Measurements from ENCODE around the gene CLRN2. TPM values are rescaled to one million over a fixed set of nuclear protein-coding genes. Genes with fewer than 3 reads are reported as not detected.
"Not testable (repeated sequence)": the region's sequence is repeated elsewhere in the genome, so short reads cannot be mapped to it uniquely, and the experiment has no call there.

The CLRN2 gene
- total RNA-seq, 4 donors from 2014 or later: not detected

DNA sequence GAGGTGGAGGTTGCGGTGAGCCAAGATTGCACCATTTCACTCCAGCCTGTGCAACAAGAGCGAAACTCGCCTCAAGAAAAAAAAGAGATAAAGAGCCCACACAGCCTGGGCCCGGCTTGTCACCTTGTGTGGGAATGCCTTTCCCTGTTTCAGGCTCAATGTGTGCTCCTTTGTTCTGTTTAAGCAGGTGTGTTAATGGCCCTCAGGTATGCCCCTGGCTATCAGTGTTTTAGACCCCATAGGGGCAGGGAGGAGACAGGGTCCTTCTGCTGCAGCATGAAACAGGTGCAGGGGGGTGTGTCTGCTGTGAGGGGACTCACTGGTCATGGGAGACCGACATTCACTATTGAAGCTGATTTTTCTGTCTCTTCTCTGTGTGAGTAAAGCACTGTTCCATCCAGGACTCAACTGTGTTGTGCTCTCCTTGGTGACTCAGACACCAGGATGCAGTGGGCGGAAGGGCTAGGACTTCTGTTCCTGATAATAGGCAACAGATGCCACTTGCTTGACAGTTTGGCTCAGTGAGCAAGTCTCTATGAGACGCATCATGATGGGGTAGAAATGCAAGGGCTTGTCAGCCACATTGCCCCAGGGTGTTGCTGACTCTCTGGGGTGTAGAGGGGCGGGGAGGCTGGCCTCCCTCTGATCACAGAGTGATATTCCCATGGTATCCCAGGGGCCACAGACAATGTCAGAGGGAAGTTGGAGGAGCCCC lies 46.4 kb downstream of the CLRN2 start:
- TF ChIP-seq EP300 (IDR thresholded peaks at IDR 0.05) (no peak), POLR2AphosphoS5 (IDR thresholded peaks at IDR 0.05) (no peak), POLR2A (IDR thresholded peaks at IDR 0.05) (no peak)
- TF ChIP-seq, protein P1, sequence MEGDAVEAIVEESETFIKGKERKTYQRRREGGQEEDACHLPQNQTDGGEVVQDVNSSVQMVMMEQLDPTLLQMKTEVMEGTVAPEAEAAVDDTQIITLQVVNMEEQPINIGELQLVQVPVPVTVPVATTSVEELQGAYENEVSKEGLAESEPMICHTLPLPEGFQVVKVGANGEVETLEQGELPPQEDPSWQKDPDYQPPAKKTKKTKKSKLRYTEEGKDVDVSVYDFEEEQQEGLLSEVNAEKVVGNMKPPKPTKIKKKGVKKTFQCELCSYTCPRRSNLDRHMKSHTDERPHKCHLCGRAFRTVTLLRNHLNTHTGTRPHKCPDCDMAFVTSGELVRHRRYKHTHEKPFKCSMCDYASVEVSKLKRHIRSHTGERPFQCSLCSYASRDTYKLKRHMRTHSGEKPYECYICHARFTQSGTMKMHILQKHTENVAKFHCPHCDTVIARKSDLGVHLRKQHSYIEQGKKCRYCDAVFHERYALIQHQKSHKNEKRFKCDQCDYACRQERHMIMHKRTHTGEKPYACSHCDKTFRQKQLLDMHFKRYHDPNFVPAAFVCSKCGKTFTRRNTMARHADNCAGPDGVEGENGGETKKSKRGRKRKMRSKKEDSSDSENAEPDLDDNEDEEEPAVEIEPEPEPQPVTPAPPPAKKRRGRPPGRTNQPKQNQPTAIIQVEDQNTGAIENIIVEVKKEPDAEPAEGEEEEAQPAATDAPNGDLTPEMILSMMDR (IDR thresholded peaks at IDR 0.05): no peak
- Histone ChIP-seq H3K4me3 (no peak overlapping the region), H3K36me3 (no peaks in the 10 kb centered on the region), H3K27me3 (no peaks in the 10 kb centered on the region), H3K4me1 (no peaks in the 10 kb centered on the region), H3K9me3 (no peaks in the 10 kb centered on the region), H3K27ac (no peak overlapping the region)
- WGBS, 2 donors (ENCODE audit: low coverage in 1 of 2): 86% methylated on average over 7 of the region's 8 CpGs; no CpG with 5 or more reads in 1 of the 2 donors
- no peak for ATAC-seq

DNA sequence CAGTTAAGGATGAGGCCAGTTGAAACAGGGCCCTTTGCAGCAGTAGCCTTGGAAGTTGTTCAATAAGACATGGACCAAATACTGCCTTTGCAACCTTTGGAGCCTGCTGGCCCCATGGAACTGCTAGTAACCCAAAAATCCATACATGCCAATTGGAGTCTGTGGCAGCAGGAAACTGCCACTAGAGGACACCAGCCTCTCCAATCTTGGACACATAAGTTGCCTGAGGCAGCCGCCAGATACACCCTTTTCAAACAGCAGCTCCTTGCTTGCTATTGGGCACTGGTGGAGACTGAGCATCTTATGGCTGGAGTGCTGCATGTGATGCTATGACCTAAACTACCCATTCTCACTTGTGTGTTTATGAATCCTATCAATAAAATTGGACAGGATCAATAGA lies 47.2 kb downstream of the CLRN2 start:
- H3K4me1 ChIP-seq: no peaks in the 10 kb centered on the region
- H3K9me3 ChIP-seq: no peaks in the 10 kb centered on the region
- H3K36me3 ChIP-seq: no peaks in the 10 kb centered on the region
- TF ChIP-seq EP300 (IDR thresholded peaks at IDR 0.05): no peak
- TF ChIP-seq POLR2A (IDR thresholded peaks at IDR 0.05): no peak
- TF ChIP-seq, protein P1 (IDR thresholded peaks at IDR 0.05): no peak
- TF ChIP-seq POLR2AphosphoS5 (IDR thresholded peaks at IDR 0.05): no peak
- no peak for ATAC-seq
- no CpG with 5 or more reads among the region's 1 CpG for WGBS, 2 donors (ENCODE audit: low coverage in 1 of 2)
- no peak overlapping the region for H3K27ac ChIP-seq
- H3K4me3 ChIP-seq: no peak overlapping the region
- no peaks in the 10 kb centered on the region for H3K27me3 ChIP-seq

DNA sequence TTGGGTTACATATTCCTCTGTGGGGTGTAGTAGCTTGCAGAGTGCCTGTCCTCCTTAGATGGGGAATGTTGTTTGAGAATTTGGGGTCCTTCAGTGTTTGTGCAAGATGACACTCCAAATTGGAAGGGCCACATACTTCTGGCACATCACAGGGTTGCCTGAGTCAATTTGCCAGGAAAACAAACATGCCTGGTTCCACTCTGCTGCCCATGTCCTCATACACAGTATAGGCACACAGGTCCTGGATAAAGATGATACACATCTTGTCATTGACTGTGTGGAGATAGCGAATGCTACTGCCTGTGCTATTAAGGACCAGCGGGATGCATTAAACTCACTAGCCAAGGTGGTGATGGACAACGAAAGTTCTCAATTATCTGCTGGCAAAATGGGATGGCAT lies 50.9 kb downstream of the CLRN2 start:
- H3K4me1 ChIP-seq: no peaks in the 10 kb centered on the region
- no peaks in the 10 kb centered on the region for H3K36me3 ChIP-seq
- H3K27me3 ChIP-seq: no peaks in the 10 kb centered on the region
- H3K4me3 ChIP-seq: no peak overlapping the region
- 100% methylated on average over 3 of the region's 3 CpGs; no CpG with 5 or more reads in 1 of the 2 donors for WGBS, 2 donors (ENCODE audit: low coverage in 1 of 2)
- H3K9me3 ChIP-seq: no peaks in the 10 kb centered on the region
- no peak for ATAC-seq
- H3K27ac ChIP-seq: no peak overlapping the region
- no peak for TF ChIP-seq POLR2AphosphoS5 (IDR thresholded peaks at IDR 0.05)
- TF ChIP-seq POLR2A (IDR thresholded peaks at IDR 0.05): no peak
- TF ChIP-seq, protein P1 (IDR thresholded peaks at IDR 0.05): no peak
- TF ChIP-seq EP300 (IDR thresholded peaks at IDR 0.05): no peak

DNA sequence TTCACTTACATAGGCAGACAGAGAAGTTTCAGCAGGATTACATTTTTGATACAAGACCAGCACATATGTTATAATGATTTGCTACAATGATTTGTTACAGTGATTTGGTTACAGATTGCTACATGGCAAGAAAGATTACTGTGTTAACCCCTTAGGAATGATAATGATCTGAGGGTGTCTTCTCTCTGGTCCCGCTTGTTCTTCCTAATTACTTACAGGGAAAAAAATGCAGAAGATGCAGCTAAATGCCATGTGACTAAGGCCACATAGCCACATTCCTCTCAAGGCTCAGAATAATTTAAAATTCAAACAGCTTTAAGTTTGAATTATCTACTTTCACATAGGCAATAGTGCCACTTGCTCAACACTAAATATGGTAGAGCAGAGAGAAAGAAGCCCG lies 52.3 kb downstream of the CLRN2 start:
- ATAC-seq: no peak
- Histone ChIP-seq H3K4me3 (no peak overlapping the region), H3K27me3 (no peaks in the 10 kb centered on the region), H3K36me3 (no peaks in the 10 kb centered on the region), H3K4me1 (no peaks in the 10 kb centered on the region), H3K27ac (no peak overlapping the region), H3K9me3 (no peaks in the 10 kb centered on the region)
- 72 to 75% methylated on average over 2 of the region's 2 CpGs for WGBS, 2 donors (ENCODE audit: low coverage in 1 of 2)
- no peak for TF ChIP-seq POLR2A (IDR thresholded peaks at IDR 0.05)
- TF ChIP-seq EP300 (IDR thresholded peaks at IDR 0.05): no peak
- TF ChIP-seq, protein P1 (IDR thresholded peaks at IDR 0.05): no peak

DNA sequence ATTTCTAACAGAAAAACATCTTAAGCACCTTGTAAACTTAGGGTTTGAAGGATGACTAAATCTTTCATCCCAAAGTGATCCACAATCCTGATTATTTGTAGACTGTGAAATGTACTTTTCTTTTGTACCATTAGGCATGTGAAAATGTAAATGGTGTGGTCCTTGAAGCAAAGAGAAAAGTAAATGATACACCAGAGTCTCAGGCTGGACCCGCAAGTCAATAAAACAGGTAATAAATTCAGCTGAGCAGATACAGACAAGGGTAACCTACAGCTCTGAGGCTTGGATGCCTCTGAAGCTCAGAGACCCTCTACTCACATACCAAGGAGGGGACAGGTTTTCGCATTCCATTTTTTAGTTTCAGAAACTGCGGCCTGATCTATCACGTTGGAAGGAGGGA lies 59.2 kb downstream of the CLRN2 start:
- H3K27ac ChIP-seq: no peak overlapping the region
- no peak overlapping the region for H3K4me3 ChIP-seq
- no peaks in the 10 kb centered on the region for H3K27me3 ChIP-seq
- no peaks in the 10 kb centered on the region for H3K36me3 ChIP-seq
- WGBS, 2 donors (ENCODE audit: low coverage in 1 of 2): 82 to 89% methylated on average over 4 of the region's 4 CpGs
- peaks cover 0 to 22% (median 11%) of the 10 kb centered on the region in 3 donors for H3K4me1 ChIP-seq
- TF ChIP-seq EP300 (IDR thresholded peaks at IDR 0.05): no peak
- TF ChIP-seq, protein P1 (IDR thresholded peaks at IDR 0.05): no peak
- TF ChIP-seq POLR2AphosphoS5 (IDR thresholded peaks at IDR 0.05): no peak
- TF ChIP-seq POLR2A (IDR thresholded peaks at IDR 0.05): no peak
- H3K9me3 ChIP-seq: no peaks in the 10 kb centered on the region
- ATAC-seq: no peak

DNA sequence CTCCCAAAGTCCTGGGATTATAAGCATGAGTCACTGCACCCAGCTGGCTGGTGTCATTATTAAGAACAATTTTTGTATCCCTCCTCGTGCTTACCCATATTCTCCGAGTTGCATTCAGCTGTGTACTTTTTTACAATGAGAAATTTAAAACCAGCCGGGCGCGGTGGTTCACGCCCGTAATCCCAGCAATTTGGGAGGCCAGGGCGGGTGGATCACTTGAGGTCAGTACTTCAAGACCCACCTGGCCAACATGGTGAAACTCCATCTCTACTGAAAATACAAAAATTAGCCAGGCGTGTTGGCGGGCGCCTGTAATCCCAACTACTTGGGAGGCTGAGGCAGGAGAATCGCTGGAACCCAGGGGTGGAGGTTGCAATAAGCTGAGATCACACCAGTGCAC lies 60.2 kb downstream of the CLRN2 start:
- not testable (repeated sequence) for H3K36me3 ChIP-seq, ATAC-seq, H3K27me3 ChIP-seq, H3K9me3 ChIP-seq, H3K4me3 ChIP-seq, H3K27ac ChIP-seq
- H3K4me1 ChIP-seq: peaks cover 0 to 30% (median 11%) of the 10 kb centered on the region in 3 donors
- 93 to 100% methylated on average over 1 to 7 of the region's 12 CpGs for WGBS, 2 donors (ENCODE audit: low coverage in 1 of 2)
